C4-2B (cell line): ENCODE measurements around the gene KISS1.

ENCODE experiments used
- ZFX ChIP-seq: fragments of 450-650 bp; IDR thresholded peaks from 2 replicates; pipeline ENCODE4 v1.6.1; 2017
- TF ChIP-seq, protein P1 (sequence below): fragments of 450-650 bp; conservative IDR thresholded peaks from 2 replicates; pipeline ENCODE4 v1.5.1; 2017; ENCODE audit warnings: mild to moderate bottlenecking

DNA sequence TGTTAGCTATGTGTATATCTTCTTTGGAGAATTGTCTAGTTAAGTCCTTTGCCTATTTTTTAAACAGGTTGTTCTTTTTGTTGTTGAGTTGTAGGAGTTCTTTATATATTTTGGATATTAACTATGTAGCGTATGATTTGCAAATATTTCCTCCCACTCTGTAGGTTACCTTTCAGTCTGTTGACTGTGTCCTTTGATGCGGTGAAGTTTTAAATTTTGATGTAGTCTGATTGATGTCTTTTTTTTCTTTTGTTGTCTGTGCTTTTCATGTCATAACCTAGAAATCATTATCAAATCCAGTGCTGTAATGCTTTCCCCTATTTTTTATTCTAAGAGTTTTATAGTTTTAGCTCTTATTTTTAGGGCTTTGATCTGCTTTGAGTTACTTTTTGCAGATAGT is 8.7 kb upstream of the KISS1 start:
- TF ChIP-seq, protein P1, sequence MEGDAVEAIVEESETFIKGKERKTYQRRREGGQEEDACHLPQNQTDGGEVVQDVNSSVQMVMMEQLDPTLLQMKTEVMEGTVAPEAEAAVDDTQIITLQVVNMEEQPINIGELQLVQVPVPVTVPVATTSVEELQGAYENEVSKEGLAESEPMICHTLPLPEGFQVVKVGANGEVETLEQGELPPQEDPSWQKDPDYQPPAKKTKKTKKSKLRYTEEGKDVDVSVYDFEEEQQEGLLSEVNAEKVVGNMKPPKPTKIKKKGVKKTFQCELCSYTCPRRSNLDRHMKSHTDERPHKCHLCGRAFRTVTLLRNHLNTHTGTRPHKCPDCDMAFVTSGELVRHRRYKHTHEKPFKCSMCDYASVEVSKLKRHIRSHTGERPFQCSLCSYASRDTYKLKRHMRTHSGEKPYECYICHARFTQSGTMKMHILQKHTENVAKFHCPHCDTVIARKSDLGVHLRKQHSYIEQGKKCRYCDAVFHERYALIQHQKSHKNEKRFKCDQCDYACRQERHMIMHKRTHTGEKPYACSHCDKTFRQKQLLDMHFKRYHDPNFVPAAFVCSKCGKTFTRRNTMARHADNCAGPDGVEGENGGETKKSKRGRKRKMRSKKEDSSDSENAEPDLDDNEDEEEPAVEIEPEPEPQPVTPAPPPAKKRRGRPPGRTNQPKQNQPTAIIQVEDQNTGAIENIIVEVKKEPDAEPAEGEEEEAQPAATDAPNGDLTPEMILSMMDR: no peak
- no peak for TF ChIP-seq ZFX
